Esophagus (tissue), 2 donors: Measurements from ENCODE around the gene PDE4D. TPM values are rescaled to one million over a fixed set of nuclear protein-coding genes. Genes with fewer than 3 reads are reported as not detected.
A peak's percentile ranks its signal among the peaks of the same experiment; 100 is the strongest.

Experiments used
- H3K27ac ChIP-seq, 2 donors: one replicate each; pipeline ENCODE4 v1.5.1; 2013; ENCODE audit warnings: low read depth in 2 of 2, mild to moderate bottlenecking in 2 of 2, inconsistent platforms in 1 of 2, low read length in 1 of 2, moderate library complexity in 1 of 2
- H3K27me3 ChIP-seq, 2 donors: one replicate each; pipeline ENCODE4 v1.6.1; 2013; ENCODE audit warnings: low read length in 2 of 2, control low read depth in 1 of 2, mild to moderate bottlenecking in 1 of 2; ENCODE audit not compliant: insufficient read depth in 2 of 2, control insufficient read depth in 1 of 2
- H3K36me3 ChIP-seq, 2 donors: one replicate each; pipeline ENCODE4 v1.6.1; 2013; ENCODE audit warnings: low read length in 1 of 2; ENCODE audit not compliant: control insufficient read depth in 2 of 2, insufficient read depth in 2 of 2
- H3K4me1 ChIP-seq, 2 donors: one replicate each; pipeline ENCODE4 v1.6.1; 2013; ENCODE audit warnings: low read length in 1 of 2; ENCODE audit not compliant: control insufficient read depth in 2 of 2, insufficient read depth in 2 of 2
- H3K4me3 ChIP-seq, 2 donors: one replicate each; pipeline ENCODE4 v1.5.1; 2013; ENCODE audit warnings: low read length in 2 of 2, mild to moderate bottlenecking in 2 of 2, low read depth in 1 of 2, moderate library complexity in 1 of 2
- H3K9me3 ChIP-seq, 2 donors: one replicate each; pipeline ENCODE4 v1.6.1; 2013; ENCODE audit warnings: mild to moderate bottlenecking in 2 of 2, low read depth in 1 of 2, low read length in 1 of 2, moderate library complexity in 1 of 2; ENCODE audit not compliant: control insufficient read depth in 2 of 2, insufficient read depth in 1 of 2
- WGBS, 2 donors: extraction: QIAGEN DNeasy Blood & Tissue Kit; methylation state at CpG; one replicate each; pipeline ENCODE4 v1.1.7; 2013; 5-methylcytosine and 5-hydroxymethylcytosine counted together
- polyA plus RNA-seq, 2 donors: library from polyadenylated mRNA; stranded (reverse); fragments of 200-250 nt; gene quantifications; one replicate each; pipeline ENCODE4 v1.2.3, GENCODE V29; 2013
- donor health status: healthy with polysubstance abuse.
- donor health status: Bipolar disorder and iron deficiency.

The PDE4D gene
- polyA plus RNA-seq, 2 donors = 1.5 to 2.5 TPM

DNA sequence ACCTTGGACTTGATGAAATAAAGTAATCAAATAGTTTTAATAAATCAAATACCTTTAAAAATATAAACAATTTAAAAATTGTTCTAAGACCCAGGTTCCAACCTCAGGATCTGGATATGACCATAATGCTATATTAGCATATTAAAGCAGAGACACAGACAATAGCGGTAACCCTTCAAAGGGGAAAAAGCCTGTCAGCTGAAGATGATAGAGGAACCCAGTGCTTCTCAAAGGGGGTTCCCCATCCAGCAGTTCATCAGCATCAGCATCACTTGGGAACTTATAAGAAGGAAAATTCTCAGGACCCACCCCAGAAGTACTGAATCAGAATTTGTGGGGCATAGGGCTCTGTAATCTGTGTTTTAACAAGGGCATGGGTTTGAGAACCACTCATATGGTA is 791.1 kb downstream of the PDE4D start:
- H3K4me3 ChIP-seq = no peak overlapping the region
- WGBS, 2 donors = 91 to 97% methylated on average over 1 of the region's 1 CpG
- H3K27me3 ChIP-seq = no peaks in the 10 kb centered on the region
- H3K36me3 ChIP-seq = no peaks in the 10 kb centered on the region
- no peak overlapping the region for H3K27ac ChIP-seq
- H3K4me1 ChIP-seq = peaks cover 0 to 3% of the 10 kb centered on the region in 2 donors
- H3K9me3 ChIP-seq = no peaks in the 10 kb centered on the region

DNA sequence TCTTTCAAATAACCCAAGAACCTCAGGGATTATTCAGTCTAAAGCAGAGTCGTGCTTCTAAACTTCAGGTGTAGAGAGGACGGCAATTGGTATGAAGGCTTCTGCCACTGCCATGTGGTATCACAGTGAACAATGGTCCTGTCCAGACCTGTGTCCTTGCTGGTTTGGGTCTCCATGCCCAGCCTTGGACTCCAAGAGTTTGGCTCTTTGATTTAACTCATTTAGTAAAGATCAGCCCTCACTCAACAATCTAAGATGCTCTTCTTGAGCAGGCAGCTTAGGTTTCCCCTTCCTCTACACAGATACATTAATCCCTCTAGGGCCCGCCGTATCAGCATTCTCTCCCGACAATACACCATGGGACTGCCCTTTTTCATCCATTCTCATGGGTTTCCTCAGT is 792.7 kb downstream of the PDE4D start:
- Histone ChIP-seq H3K4me1 (peaks cover 0 to 3% of the 10 kb centered on the region in 2 donors), H3K27me3 (no peaks in the 10 kb centered on the region), H3K9me3 (no peaks in the 10 kb centered on the region), H3K4me3 (no peak overlapping the region), H3K27ac (no peak overlapping the region), H3K36me3 (no peaks in the 10 kb centered on the region)
- 96 to 98% methylated on average over 5 of the region's 5 CpGs for WGBS, 2 donors

DNA sequence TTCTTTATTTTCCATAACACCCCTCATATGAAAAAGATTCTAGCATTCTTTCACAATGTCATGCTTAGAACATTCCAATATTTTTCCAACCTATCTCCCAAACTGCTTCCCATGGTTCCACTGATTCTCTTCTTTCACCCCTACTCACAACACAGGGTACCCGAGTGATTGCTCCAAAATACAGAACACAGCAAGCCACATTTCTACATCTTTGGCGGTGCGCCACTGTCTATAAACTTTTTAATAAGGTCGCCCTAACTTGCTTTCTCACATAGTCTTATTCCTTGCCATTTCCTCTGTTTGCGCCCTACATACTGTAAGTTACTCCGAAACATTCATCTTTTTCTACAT is 793.6 kb downstream of the PDE4D start:
- Histone ChIP-seq H3K9me3 (no peaks in the 10 kb centered on the region), H3K36me3 (no peaks in the 10 kb centered on the region), H3K27me3 (no peaks in the 10 kb centered on the region), H3K4me3 (no peak overlapping the region), H3K27ac (no peak overlapping the region), H3K4me1 (peaks cover 0 to 3% of the 10 kb centered on the region in 2 donors)
- 93 to 96% methylated on average over 6 of the region's 6 CpGs for WGBS, 2 donors

DNA sequence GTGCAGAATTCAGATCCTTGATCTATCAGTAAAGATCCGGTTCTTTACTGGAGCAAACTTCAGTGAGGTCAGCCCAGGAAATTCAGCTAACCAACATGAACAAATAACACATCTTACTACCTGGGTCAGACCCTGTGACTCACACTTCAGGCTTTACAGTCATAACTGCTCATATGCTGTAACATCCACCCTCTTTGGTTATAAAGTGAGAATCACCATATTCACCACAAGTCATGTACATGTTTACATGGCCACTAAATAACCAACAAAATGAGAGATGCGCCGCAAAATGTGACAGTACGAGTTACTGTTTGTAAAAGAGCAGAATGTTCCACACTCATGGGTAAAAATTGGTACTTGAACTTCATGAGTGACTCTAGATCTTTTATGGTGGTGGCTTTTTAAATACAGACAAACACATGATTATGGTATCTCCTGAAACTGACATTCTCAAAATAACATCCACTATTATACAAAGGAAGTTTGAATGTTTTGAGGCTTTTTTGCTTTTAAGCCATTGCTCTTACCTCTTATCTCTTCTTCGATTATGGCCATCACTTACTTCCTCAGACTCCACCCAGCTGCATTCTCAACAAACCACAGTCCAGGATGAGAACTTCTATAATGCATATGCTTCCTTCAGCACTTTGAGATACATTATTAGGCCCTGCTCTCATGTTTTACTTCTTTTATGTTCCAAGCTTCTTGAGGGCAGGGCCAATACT is 794.1 kb downstream of the PDE4D start:
- Histone ChIP-seq H3K4me3 (no peak overlapping the region), H3K9me3 (no peaks in the 10 kb centered on the region), H3K4me1 (no peaks in the 10 kb centered on the region), H3K36me3 (no peaks in the 10 kb centered on the region), H3K27ac (no peak overlapping the region), H3K27me3 (no peaks in the 10 kb centered on the region)
- 82 to 86% methylated on average over 5 of the region's 5 CpGs for WGBS, 2 donors

DNA sequence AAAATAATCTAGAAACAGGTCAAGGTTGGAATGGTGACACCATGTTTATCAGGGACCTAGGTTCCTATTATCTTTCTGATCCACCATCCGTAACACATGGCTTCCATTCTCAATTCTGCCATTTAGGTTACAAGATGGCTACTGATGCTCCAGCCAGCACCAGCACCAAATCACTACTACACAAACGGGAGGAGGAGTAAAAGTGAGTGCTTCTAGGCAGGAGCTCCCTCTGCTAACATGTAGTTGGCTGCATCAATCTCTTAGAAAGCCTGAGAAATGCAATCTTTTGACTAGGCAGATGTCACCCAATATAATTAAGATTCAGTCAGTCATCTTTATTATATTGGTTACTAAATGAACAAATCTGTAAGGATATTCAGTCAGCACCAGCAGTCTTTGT is 794.8 kb downstream of the PDE4D start:
- Histone ChIP-seq H3K4me3 (no peak overlapping the region), H3K36me3 (no peaks in the 10 kb centered on the region), H3K27me3 (no peaks in the 10 kb centered on the region), H3K27ac (no peak overlapping the region), H3K9me3 (no peaks in the 10 kb centered on the region), H3K4me1 (no peaks in the 10 kb centered on the region)
- 95 to 98% methylated on average over 2 of the region's 2 CpGs for WGBS, 2 donors

DNA sequence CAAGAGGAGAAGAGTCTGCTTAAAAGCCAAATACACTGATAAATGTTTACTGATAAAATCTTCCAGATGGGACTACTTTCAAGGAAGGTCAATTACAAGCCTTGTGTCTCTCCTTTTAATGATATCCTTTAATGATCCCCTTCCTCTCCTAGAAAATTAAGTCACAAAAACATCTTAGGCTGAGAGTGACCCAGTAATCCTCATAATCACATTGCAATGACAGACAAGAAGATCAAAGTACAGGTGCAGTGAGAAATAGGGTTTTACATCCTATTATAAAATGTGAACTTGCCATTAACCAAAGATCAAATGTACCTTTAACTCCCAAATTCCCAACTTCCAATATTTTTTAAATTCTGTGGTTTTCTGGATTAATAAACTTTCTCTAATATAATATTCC is 795.8 kb downstream of the PDE4D start:
- no peaks in the 10 kb centered on the region for H3K9me3 ChIP-seq
- H3K36me3 ChIP-seq = no peaks in the 10 kb centered on the region
- H3K4me3 ChIP-seq = no peak overlapping the region
- no peak overlapping the region for H3K27ac ChIP-seq
- H3K4me1 ChIP-seq = no peaks in the 10 kb centered on the region
- no peaks in the 10 kb centered on the region for H3K27me3 ChIP-seq

DNA sequence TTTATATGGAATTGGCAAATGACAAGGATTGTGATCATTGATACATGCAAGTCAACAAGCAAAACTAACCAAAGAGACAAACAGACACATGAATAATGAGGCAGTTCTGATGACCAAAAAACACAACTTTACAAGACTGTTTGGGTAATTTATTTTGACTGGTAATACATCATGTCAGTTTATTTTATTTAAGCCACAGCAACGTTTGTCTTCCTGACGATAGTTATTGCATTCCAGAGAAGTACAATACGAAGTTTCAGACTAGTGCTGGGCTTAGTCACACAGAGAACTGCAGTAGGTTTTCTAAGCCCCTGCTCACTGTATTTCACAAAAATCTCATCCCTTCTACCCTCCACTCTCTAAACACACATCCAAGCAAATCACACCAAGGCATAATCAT is 796.4 kb downstream of the PDE4D start:
- WGBS, 2 donors = 48 to 60% methylated on average over 3 of the region's 3 CpGs
- H3K4me3 ChIP-seq = no peak overlapping the region

DNA sequence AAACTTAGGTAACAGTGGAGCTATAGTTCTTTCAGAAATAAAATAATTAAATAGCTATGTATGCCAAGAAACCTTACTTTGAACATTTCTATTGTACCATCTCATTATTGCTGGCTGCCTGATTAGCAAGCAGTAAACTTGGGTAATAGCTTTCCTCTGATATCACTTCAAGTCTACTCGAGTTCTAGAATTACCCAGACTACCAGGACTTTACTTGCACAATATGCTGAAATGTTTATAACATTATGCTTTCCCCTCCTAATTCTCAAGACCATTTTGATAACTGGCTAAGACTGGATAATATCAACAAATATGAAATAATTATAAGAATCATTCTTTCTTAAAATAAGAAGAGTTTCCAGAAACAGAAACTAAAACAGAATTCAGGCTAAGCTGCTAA is 798.0 kb downstream of the PDE4D start:
- WGBS, 2 donors = 49 to 54% methylated on average over 1 of the region's 1 CpG
- Histone ChIP-seq H3K4me3 (no peak overlapping the region), H3K27me3 (no peaks in the 10 kb centered on the region), H3K27ac (no peak overlapping the region), H3K4me1 (no peaks in the 10 kb centered on the region), H3K36me3 (no peaks in the 10 kb centered on the region), H3K9me3 (no peaks in the 10 kb centered on the region)

More for the DNA sequence above, 796.4 kb downstream of the PDE4D start:
- Histone ChIP-seq H3K36me3 (no peaks in the 10 kb centered on the region), H3K4me1 (no peaks in the 10 kb centered on the region), H3K9me3 (no peaks in the 10 kb centered on the region), H3K27me3 (no peaks in the 10 kb centered on the region), H3K27ac (no peak overlapping the region)

DNA sequence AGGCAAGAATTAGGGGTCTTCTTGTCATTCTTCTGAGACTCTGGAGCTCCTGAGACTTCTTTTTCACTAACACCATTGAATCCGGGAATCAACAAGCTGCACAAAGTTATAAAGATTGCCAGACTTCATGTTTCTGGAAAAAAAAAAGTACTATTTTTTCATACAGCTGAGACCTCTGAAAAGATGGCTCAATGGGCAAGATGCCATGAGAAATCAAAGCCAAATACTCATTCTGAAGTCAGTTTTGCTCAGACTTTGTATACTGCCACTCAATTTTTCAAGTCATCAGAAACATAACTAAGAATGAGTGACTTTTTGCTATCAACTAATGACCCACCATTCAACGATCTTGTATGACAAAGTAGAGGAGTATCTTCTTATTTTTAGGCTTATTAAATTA is 798.7 kb downstream of the PDE4D start:
- Histone ChIP-seq H3K4me1 (no peaks in the 10 kb centered on the region), H3K27ac (no peak overlapping the region), H3K9me3 (no peaks in the 10 kb centered on the region), H3K36me3 (no peaks in the 10 kb centered on the region), H3K27me3 (no peaks in the 10 kb centered on the region), H3K4me3 (no peak overlapping the region)
- 67 to 79% methylated on average over 2 of the region's 2 CpGs for WGBS, 2 donors

DNA sequence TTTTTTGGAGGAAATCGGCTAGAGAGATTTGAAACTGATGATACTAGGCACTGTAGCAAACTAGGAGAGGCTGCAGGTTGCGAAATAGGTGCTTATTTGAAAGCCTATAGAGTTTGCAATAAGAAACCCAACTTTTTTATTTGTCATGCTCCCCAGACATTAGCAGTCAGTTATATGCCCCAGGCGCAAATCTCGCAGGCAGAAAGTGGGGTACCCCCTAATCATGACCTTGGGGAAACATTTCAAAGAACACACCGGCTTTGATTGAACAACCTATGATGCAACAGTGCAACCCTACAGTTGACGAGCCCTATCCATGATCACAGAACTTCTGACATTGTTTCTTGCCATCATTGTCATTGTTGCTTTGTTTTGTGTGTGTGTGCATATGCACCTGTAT is 800.2 kb downstream of the PDE4D start:
- H3K36me3 ChIP-seq = no peaks in the 10 kb centered on the region
- H3K27ac ChIP-seq = no peak overlapping the region
- no peaks in the 10 kb centered on the region for H3K4me1 ChIP-seq
- H3K9me3 ChIP-seq = no peaks in the 10 kb centered on the region
- H3K27me3 ChIP-seq = no peaks in the 10 kb centered on the region
- WGBS, 2 donors = 80 to 89% methylated on average over 6 of the region's 6 CpGs
- H3K4me3 ChIP-seq = peak overlapping the region in 1 of 2 donors; percentile 11
